Osteoblast (primary cell): ENCODE data around the gene GAPT. TPM values are rescaled to one million over a fixed set of nuclear protein-coding genes. Genes with fewer than 3 reads are reported as not detected.

Source experiments
- DNase-seq: peaks from one replicate; pipeline ENCODE4 v3.0.0; 2011; ENCODE audit warnings: low spot score, mixed read lengths; ENCODE audit not compliant: insufficient read length; ENCODE audit errors: missing footprints
- H2AFZ ChIP-seq: 2 replicates; pipeline ENCODE4 v1.6.0; 2011; ENCODE audit warnings: mild to moderate bottlenecking, low read length
- H3K27ac ChIP-seq: 2 replicates; pipeline ENCODE4 v1.5.1; 2011; ENCODE audit warnings: mild to moderate bottlenecking, low read depth, low read length, moderate library complexity
- H3K27me3 ChIP-seq: 2 replicates; pipeline ENCODE4 v1.6.0; 2012; ENCODE audit warnings: mild to moderate bottlenecking, control low read depth, inconsistent platforms, low read length, moderate library complexity; ENCODE audit not compliant: insufficient read depth
- H3K36me3 ChIP-seq: 2 replicates; pipeline ENCODE4 v1.5.1; 2011; ENCODE audit warnings: mild to moderate bottlenecking, low read length, control low read depth, moderate library complexity; ENCODE audit not compliant: insufficient read depth
- H3K4me1 ChIP-seq: 2 replicates; pipeline ENCODE4 v1.5.1; 2011; ENCODE audit warnings: mild to moderate bottlenecking, low read length, control low read depth, moderate library complexity; ENCODE audit not compliant: insufficient read depth
- H3K4me2 ChIP-seq: 2 replicates; pipeline ENCODE4 v1.6.0; 2011; ENCODE audit warnings: mild to moderate bottlenecking, low read length; ENCODE audit not compliant: insufficient read depth
- H3K4me3 ChIP-seq: fragments of 200-600 bp; sonication (generic); 3 replicates; pipeline ENCODE4 v1.5.1; 2012; ENCODE audit warnings: mild to moderate bottlenecking, low read length, inconsistent platforms; ENCODE audit not compliant: insufficient read depth
- H3K79me2 ChIP-seq: 2 replicates; pipeline ENCODE4 v1.6.0; 2012; ENCODE audit warnings: mild to moderate bottlenecking, low read length, control low read depth, inconsistent platforms; ENCODE audit not compliant: insufficient read depth
- H3K9me3 ChIP-seq: 2 replicates; pipeline ENCODE4 v1.5.1; 2011; ENCODE audit warnings: low read depth, low read length, control low read depth
- H4K20me1 ChIP-seq: 2 replicates; pipeline ENCODE4 v1.6.0; 2012; ENCODE audit warnings: mild to moderate bottlenecking, low read length, control low read depth; ENCODE audit not compliant: insufficient read depth
- total RNA-seq: library from RNA; depleted of rRNA; stranded (reverse); fragments of >200 nt; gene quantifications from 2 replicates; pipeline ENCODE4 v1.2.3, GENCODE V29; 2012
- TF ChIP-seq, protein P1 (sequence below): IDR thresholded peaks from 2 replicates; pipeline ENCODE4 v1.5.1; 2011; ENCODE audit warnings: mild to moderate bottlenecking, low read depth, low read length, moderate library complexity; ENCODE audit errors: extremely low read depth

Gene GAPT
- total RNA-seq, 1 donor = not detected

GRCh38 chr5:58542709-58543108 is 51.5 kb downstream of the GAPT start:
- Histone ChIP-seq H3K36me3 (no peaks in the 10 kb centered on the region), H2AFZ (no peak overlapping the region), H3K27ac (no peak overlapping the region), H3K9me3 (no peaks in the 10 kb centered on the region), H3K4me2 (no peak overlapping the region), H3K4me3 (no peak overlapping the region), H4K20me1 (no peaks in the 10 kb centered on the region), H3K4me1 (no peaks in the 10 kb centered on the region), H3K79me2 (no peaks in the 10 kb centered on the region), H3K27me3 (no peaks in the 10 kb centered on the region)
- TF ChIP-seq, protein P1, sequence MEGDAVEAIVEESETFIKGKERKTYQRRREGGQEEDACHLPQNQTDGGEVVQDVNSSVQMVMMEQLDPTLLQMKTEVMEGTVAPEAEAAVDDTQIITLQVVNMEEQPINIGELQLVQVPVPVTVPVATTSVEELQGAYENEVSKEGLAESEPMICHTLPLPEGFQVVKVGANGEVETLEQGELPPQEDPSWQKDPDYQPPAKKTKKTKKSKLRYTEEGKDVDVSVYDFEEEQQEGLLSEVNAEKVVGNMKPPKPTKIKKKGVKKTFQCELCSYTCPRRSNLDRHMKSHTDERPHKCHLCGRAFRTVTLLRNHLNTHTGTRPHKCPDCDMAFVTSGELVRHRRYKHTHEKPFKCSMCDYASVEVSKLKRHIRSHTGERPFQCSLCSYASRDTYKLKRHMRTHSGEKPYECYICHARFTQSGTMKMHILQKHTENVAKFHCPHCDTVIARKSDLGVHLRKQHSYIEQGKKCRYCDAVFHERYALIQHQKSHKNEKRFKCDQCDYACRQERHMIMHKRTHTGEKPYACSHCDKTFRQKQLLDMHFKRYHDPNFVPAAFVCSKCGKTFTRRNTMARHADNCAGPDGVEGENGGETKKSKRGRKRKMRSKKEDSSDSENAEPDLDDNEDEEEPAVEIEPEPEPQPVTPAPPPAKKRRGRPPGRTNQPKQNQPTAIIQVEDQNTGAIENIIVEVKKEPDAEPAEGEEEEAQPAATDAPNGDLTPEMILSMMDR = no peak
- DNase-seq = no peak

DNA sequence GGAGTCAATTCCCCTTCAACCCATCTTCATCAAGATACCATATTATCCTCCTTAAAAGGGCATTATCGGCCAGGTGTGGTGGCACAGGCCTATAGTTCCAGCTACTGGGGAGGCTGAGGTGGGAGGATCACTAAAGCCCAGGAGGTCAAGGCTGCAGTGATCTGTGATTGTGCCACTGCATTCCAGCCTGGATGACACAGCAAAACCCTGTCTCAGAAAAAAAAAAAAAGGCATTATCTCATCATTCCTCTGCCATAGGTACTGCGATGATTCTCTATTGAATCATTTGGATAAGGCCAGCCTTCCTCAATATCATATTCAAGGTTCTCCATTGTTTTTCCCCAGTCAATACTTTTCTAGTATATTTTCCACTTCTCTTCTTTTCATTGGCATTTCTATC is 52.5 kb downstream of the GAPT start:
- H3K27me3 ChIP-seq = no peaks in the 10 kb centered on the region
- H3K27ac ChIP-seq = no peak overlapping the region
- no peaks in the 10 kb centered on the region for H3K36me3 ChIP-seq
- no peaks in the 10 kb centered on the region for H3K9me3 ChIP-seq
- H3K4me3 ChIP-seq = no peak overlapping the region
- TF ChIP-seq, protein P1 = no peak
- no peaks in the 10 kb centered on the region for H3K4me1 ChIP-seq
- H4K20me1 ChIP-seq = no peaks in the 10 kb centered on the region
- no peak overlapping the region for H2AFZ ChIP-seq
- DNase-seq = no peak
- no peaks in the 10 kb centered on the region for H3K79me2 ChIP-seq
- H3K4me2 ChIP-seq = no peak overlapping the region

- Histone ChIP-seq H3K4me2 (no peak overlapping the region), H2AFZ (no peak overlapping the region), H3K36me3 (no peaks in the 10 kb centered on the region), H3K9me3 (no peaks in the 10 kb centered on the region), H4K20me1 (no peaks in the 10 kb centered on the region), H3K4me1 (no peaks in the 10 kb centered on the region), H3K79me2 (no peaks in the 10 kb centered on the region), H3K27ac (no peak overlapping the region), H3K27me3 (no peaks in the 10 kb centered on the region), H3K4me3 (no peak overlapping the region)
- DNase-seq = no peak
- TF ChIP-seq, protein P1 = no peak
These were observed 53.0 kb downstream of the GAPT start for GRCh38 chr5:58544195-58544594.

GRCh38 chr5:58544926-58545325 is 53.7 kb downstream of the GAPT start:
- H3K9me3 ChIP-seq = no peaks in the 10 kb centered on the region
- no peaks in the 10 kb centered on the region for H3K27me3 ChIP-seq
- H3K4me3 ChIP-seq = no peak overlapping the region
- no peaks in the 10 kb centered on the region for H3K4me1 ChIP-seq
- no peaks in the 10 kb centered on the region for H3K36me3 ChIP-seq
- no peak overlapping the region for H2AFZ ChIP-seq
- no peaks in the 10 kb centered on the region for H4K20me1 ChIP-seq
- H3K79me2 ChIP-seq = no peaks in the 10 kb centered on the region
- H3K27ac ChIP-seq = no peak overlapping the region
- DNase-seq = no peak
- no peak overlapping the region for H3K4me2 ChIP-seq
- TF ChIP-seq, protein P1 = no peak
